GM12878 (cell line): ENCODE results near the gene EMP1. TPM values are rescaled to one million over a fixed set of nuclear protein-coding genes. Genes with fewer than 3 reads are reported as not detected.

Source experiments
- ATAC-seq: fragments of 200-7000 bp; cut with Tn5 transposase; 3 replicates; pipeline ENCODE4 v1.9.1; 2020; ENCODE audit warnings: mild to moderate bottlenecking, moderate library complexity
- BruUV-seq: library from RNA; stranded (reverse); fragments of 400-500 nt; replicated peaks from 2 replicates; lab custom pipeline; 2021; lab: Mats Ljungman, UMichigan
- CTCF ChIA-PET: fragments of 300-600 bp; sonication (Branson Sonifier 250); formaldehyde crosslinking; extraction: SDS; loops from one replicate; lab custom pipeline; 2021; ENCODE audit warnings: inconsistent platforms; lab: Yijun Ruan, JAX
- POLR2A ChIA-PET: fragments of 350-600 bp; formaldehyde crosslinking; extraction: SDS; loops from one replicate; lab custom pipeline; 2021; ENCODE audit warnings: inconsistent platforms; lab: Charles Lee
- RAD21 ChIA-PET: fragments of 300-600 bp; sonication (Branson Sonifier 250); formaldehyde crosslinking; loops from one replicate; lab custom pipeline; 2023; ENCODE audit warnings: antibody characterized with exemption; ENCODE audit not compliant: unreplicated experiment; lab: Charles Lee
- SMC1A ChIA-PET: fragments of 300-600 bp; sonication (Branson Sonifier 250); formaldehyde crosslinking; loops from one replicate; lab custom pipeline; 2023; ENCODE audit not compliant: unreplicated experiment, uncharacterized antibody; lab: Charles Lee
- DNase-seq: peaks from one replicate; pipeline ENCODE4 v3.0.0-alpha.2; 2011; ENCODE audit warnings: low read depth, low spot score
- FAIRE-seq: peaks from 3 replicates; lab custom pipeline; 2011; peaks lifted over from hg19 to GRCh38; lab: Jason Lieb, UNC
- H2AFZ ChIP-seq: 2 replicates; pipeline ENCODE4 v1.6.0; 2011; ENCODE audit warnings: low read depth, low read length, control low read depth; ENCODE audit not compliant: control insufficient read depth
- H3K27ac ChIP-seq: 2 replicates; pipeline ENCODE4 v1.5.1; 2011; ENCODE audit warnings: control low read depth; ENCODE audit not compliant: control insufficient read depth, insufficient read depth
- H3K27me3 ChIP-seq, 2 experiments: replicated peaks in 1 of 2; 2 replicates each; pipeline versions ENCODE4 v1.6.0 to v1.6.1; 2011; ENCODE audit warnings: low read length in 1 of 2; ENCODE audit not compliant: control insufficient read depth in 2 of 2, insufficient read depth in 2 of 2
- H3K36me3 ChIP-seq, 2 experiments: 2 replicates each; pipeline ENCODE4 v1.5.1; 2011; ENCODE audit warnings: low read length in 1 of 2; ENCODE audit not compliant: control insufficient read depth in 2 of 2, insufficient read depth in 2 of 2
- H3K4me1 ChIP-seq: 2 replicates; pipeline ENCODE4 v1.6.1; 2011; ENCODE audit warnings: mild to moderate bottlenecking, low read length, moderate library complexity, mixed read lengths; ENCODE audit not compliant: control insufficient read depth, insufficient read depth
- H3K4me2 ChIP-seq: 2 replicates; pipeline ENCODE4 v1.6.0; 2011; ENCODE audit warnings: control low read depth; ENCODE audit not compliant: control insufficient read depth, insufficient read depth
- H3K4me3 ChIP-seq: fragments of 200-600 bp; sonication (generic); 2 replicates; pipeline ENCODE4 v1.5.1; 2016
- H3K79me2 ChIP-seq: 2 replicates; pipeline ENCODE4 v1.6.0; 2011; ENCODE audit warnings: low read length; ENCODE audit not compliant: control insufficient read depth, insufficient read depth
- H3K9ac ChIP-seq: 2 replicates; pipeline ENCODE4 v1.8.0; 2011; ENCODE audit warnings: low read length, control low read depth, mixed read lengths; ENCODE audit not compliant: control insufficient read depth, insufficient read depth
- H3K9me3 ChIP-seq: replicated peaks from 3 replicates; pipeline ENCODE4 v1.5.1; 2011; ENCODE audit warnings: mild to moderate bottlenecking, low read length; ENCODE audit not compliant: control insufficient read depth, insufficient read depth
- H4K20me1 ChIP-seq: 2 replicates; pipeline ENCODE4 v1.6.0; 2011; ENCODE audit not compliant: control insufficient read depth, insufficient read depth
- BACH1 ChIP-seq: fragments of 450-650 bp; IDR thresholded peaks from 2 replicates; pipeline ENCODE4 v1.6.1; 2017; ENCODE audit warnings: mild to moderate bottlenecking, borderline replicate concordance
- EZH2 ChIP-seq: IDR thresholded peaks from 2 replicates; pipeline ENCODE4 v1.6.1; 2012; ENCODE audit warnings: low read depth, mild to moderate bottlenecking, control low read depth, inconsistent platforms, low read length, borderline replicate concordance; ENCODE audit not compliant: control insufficient read depth
- HDAC6 ChIP-seq: fragments of 200-600 bp; sonication (generic); IDR thresholded peaks from one replicate; pipeline ENCODE4 v1.8.0; 2017; ENCODE audit warnings: antibody characterized with exemption; ENCODE audit not compliant: unreplicated experiment
- MEF2B ChIP-seq: fragments of 450-650 bp; IDR thresholded peaks from 2 replicates; pipeline ENCODE4 v1.6.1; 2018; ENCODE audit warnings: mild to moderate bottlenecking, moderate library complexity; ENCODE audit not compliant: partially characterized antibody, poor library complexity, severe bottlenecking
- NR2F1 ChIP-seq: fragments of 450-650 bp; conservative IDR thresholded peaks from 2 replicates; pipeline ENCODE4 v1.6.1; 2017; ENCODE audit warnings: mild to moderate bottlenecking
- POLR2AphosphoS5 ChIP-seq: IDR thresholded peaks from 2 replicates; pipeline ENCODE4 v1.6.1; 2011; ENCODE audit warnings: mild to moderate bottlenecking, low read length, inconsistent platforms
- RAD21 ChIP-seq: IDR thresholded peaks from 2 replicates; pipeline ENCODE4 v1.6.1; 2011; ENCODE audit warnings: mild to moderate bottlenecking, low read depth, low read length, moderate library complexity; ENCODE audit not compliant: insufficient read depth
- SMAD1 ChIP-seq: fragments of 450-650 bp; IDR thresholded peaks from 2 replicates; pipeline ENCODE4 v1.6.1; 2018; ENCODE audit warnings: mild to moderate bottlenecking, low read depth; ENCODE audit not compliant: partially characterized antibody
- STAT3 ChIP-seq: IDR thresholded peaks from 2 replicates; pipeline ENCODE4 v1.6.1; 2011; ENCODE audit warnings: low read depth, low read length, improper control_type of control experiment
- TCF7 ChIP-seq: IDR thresholded peaks from 2 replicates; pipeline ENCODE4 v1.6.1; 2014; ENCODE audit warnings: antibody characterized with exemption, borderline replicate concordance
- ZNF217 ChIP-seq: fragments of 450-650 bp; IDR thresholded peaks from 2 replicates; pipeline ENCODE4 v1.6.1; 2017; ENCODE audit warnings: antibody characterized with exemption, mild to moderate bottlenecking
- ZNF384 ChIP-seq: IDR thresholded peaks from 2 replicates; pipeline ENCODE4 v1.6.1; 2012; ENCODE audit warnings: low read depth, mild to moderate bottlenecking, low read length, improper control_type of control experiment, borderline replicate concordance
- whole genome bisulfite sequencing: methylation state at CpG from one replicate; pipeline ENCODE4 v1.1.6; 2016; ENCODE audit warnings: low lambda C conversion rate; ENCODE audit not compliant: insufficient replicate concordance, insufficient coverage; ENCODE audit errors: missing lambda C conversion rate; 5-methylcytosine and 5-hydroxymethylcytosine counted together
- in situ Hi-C: fragments of 300-500 bp; cut with MboI; formaldehyde crosslinking; loops from 9 replicates; pipeline ENCODE4 v1.14.3; 2018; ENCODE audit warnings: mixed read lengths
- intact Hi-C: fragments of 100-400 bp; cut with micrococcal nuclease; formaldehyde crosslinking; loops from one replicate; pipeline ENCODE4 v1.14.2; 2022; ENCODE audit not compliant: unreplicated experiment
- polyA plus RNA-seq, 11 experiments: library from polyadenylated mRNA; depleted of rRNA in 4 of 11; unstranded in 6 of 11; stranded (reverse) in 5 of 11; fragments of >200 nt; fragmentation: Nextera tagmentation in 4 of 11; fragmentation: Illumina TruSeq in 1 of 11; extraction: Ambion mirVana in 4 of 11; extraction: Trizol in 1 of 11; gene quantifications; 1 replicate in 1 of 11; 2 replicates in 10 of 11; pipeline versions ENCODE4 v1.2.1 to v1.2.3, GENCODE V29; 2011 to 2016; ENCODE audit warnings: inconsistent platforms in 2 of 11, missing spikeins in 2 of 11, low read depth in 1 of 11
- total RNA-seq, 4 experiments: library from RNA; depleted of rRNA in 3 of 4; stranded (reverse); fragments of >200 nt in 3 of 4; fragmentation: Illumina TruSeq in 1 of 4; extraction: Trizol in 1 of 4; gene quantifications; 2 replicates each; pipeline versions ENCODE4 v1.2.1 to v1.2.3, GENCODE V29; 2013 to 2021
- TF ChIP-seq, protein P1 (sequence below): IDR thresholded peaks from 2 replicates; pipeline ENCODE4 v1.6.1; 2012; ENCODE audit warnings: improper control_type of control experiment, low read depth, low read length; ENCODE audit not compliant: insufficient replicate concordance

Gene EMP1
- total and polyA plus RNA-seq, 10 of the 15 experiments (the other 5 are each of a cell fraction or from before 2014, with no cell fraction given), result 0.09 to 0.90 (median 0.25) TPM; not detected in 1

DNA sequence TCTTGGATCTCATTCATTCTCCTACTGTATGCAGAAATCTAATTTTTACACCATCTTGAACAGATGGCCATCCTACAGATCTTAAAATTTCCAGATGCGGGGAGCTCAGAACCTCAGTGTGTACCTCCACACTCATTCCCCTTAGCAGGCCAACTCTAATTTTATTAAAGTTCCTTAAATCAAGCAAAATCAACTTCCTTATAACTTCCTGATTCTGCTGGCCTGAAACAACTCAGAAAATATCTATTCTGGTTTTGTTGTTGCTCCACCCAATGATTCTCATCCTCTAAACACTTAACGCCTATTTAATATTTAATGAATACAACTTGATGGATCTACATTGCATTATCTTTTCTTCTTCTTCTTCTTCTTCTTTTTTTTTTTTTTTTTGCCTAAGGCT lies 3.1 kb downstream of the EMP1 start:
- Histone ChIP-seq H4K20me1 (no peaks in the 10 kb centered on the region), H3K4me2 (no peak overlapping the region), H3K4me1 (no peaks in the 10 kb centered on the region), H3K27ac (no peak overlapping the region), H3K9ac (no peak overlapping the region), H3K79me2 (no peaks in the 10 kb centered on the region), H3K4me3 (no peak overlapping the region), H2AFZ (no peak overlapping the region), H3K9me3 (no peaks in the 10 kb centered on the region), H3K27me3 (peaks cover 4 to 16% of the 10 kb centered on the region in 2 experiments), H3K36me3 (no peaks in the 10 kb centered on the region)
- BruUV-seq, result no TSS peak
- in situ Hi-C loops, result no loop called here
- 53% methylated on average over 2 of the region's 2 CpGs for WGBS
- ChIA-PET CTCF (interaction anchor here (4.2 kb wide), 1 partner anchor 13 kb away, joined by 17 read pairs; no protein-coding TSS in a partner anchor), SMC1A (interaction anchor here (0.6 kb wide), 1 partner anchor 891 kb away, joined by 4 read pairs; no protein-coding TSS in a partner anchor), RAD21 (no interaction called here), POLR2A (no interaction called here)
- DNase-seq, result no peak
- TF ChIP-seq ZNF217 (no peak), HDAC6 (no peak), EZH2 (no peak)
- FAIRE-seq, result no peak
- no peak for ATAC-seq
- intact Hi-C loops, result no loop called here

DNA sequence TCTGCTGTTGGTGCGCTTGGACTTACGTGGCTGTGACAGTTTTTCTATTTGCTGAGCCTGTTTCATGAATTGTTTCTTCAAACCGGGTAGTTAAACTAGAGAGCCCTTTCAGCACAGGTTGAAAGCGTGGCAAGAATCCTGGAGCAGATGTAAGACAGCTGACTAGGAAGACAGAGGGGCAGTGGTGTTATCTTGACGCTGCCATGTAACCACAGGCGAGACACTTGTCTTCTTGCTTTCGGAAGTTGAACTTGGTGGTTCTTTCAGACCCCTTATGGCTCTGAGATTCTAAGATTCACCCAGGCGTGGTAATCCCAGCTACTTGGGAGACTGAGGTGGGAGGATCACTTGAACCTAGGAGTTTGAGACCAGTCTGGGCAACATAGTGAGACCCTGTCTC lies 4.3 kb downstream of the EMP1 start:
- H3K79me2 ChIP-seq, result no peaks in the 10 kb centered on the region
- H3K9ac ChIP-seq, result no peak overlapping the region
- no peak overlapping the region for H3K4me2 ChIP-seq
- peaks cover 4 to 14% of the 10 kb centered on the region in 2 experiments for H3K27me3 ChIP-seq
- intact Hi-C loops (loop anchor here (10.0 kb wide), 1 partner anchor 216 kb away; no protein-coding TSS in a partner anchor), in situ Hi-C loops (no loop called here)
- CTCF ChIA-PET, result interaction anchor here (4.2 kb wide), 1 partner anchor 11 kb away, joined by 17 read pairs; no protein-coding TSS in a partner anchor
- no peak overlapping the region for H2AFZ ChIP-seq
- SMC1A ChIA-PET, result no interaction called here
- ATAC-seq (no peak), FAIRE-seq (no peak), DNase-seq (no peak)
- RAD21 ChIA-PET, result no interaction called here
- no peaks in the 10 kb centered on the region for H3K4me1 ChIP-seq
- POLR2A ChIA-PET, result no interaction called here
- 41% methylated on average over 8 of the region's 8 CpGs for WGBS
- no TSS peak for BruUV-seq
- no peaks in the 10 kb centered on the region for H3K36me3 ChIP-seq
- no peak overlapping the region for H3K4me3 ChIP-seq
- H3K27ac ChIP-seq, result no peak overlapping the region
- H3K9me3 ChIP-seq, result no peaks in the 10 kb centered on the region
- no peaks in the 10 kb centered on the region for H4K20me1 ChIP-seq
- TF ChIP-seq TCF7 (no peak), ZNF384 (no peak), SMAD1 (no peak), RAD21 (no peak), NR2F1 (no peak), BACH1 (no peak), POLR2AphosphoS5 (no peak), STAT3 (no peak), MEF2B (no peak)
- TF ChIP-seq, protein P1, sequence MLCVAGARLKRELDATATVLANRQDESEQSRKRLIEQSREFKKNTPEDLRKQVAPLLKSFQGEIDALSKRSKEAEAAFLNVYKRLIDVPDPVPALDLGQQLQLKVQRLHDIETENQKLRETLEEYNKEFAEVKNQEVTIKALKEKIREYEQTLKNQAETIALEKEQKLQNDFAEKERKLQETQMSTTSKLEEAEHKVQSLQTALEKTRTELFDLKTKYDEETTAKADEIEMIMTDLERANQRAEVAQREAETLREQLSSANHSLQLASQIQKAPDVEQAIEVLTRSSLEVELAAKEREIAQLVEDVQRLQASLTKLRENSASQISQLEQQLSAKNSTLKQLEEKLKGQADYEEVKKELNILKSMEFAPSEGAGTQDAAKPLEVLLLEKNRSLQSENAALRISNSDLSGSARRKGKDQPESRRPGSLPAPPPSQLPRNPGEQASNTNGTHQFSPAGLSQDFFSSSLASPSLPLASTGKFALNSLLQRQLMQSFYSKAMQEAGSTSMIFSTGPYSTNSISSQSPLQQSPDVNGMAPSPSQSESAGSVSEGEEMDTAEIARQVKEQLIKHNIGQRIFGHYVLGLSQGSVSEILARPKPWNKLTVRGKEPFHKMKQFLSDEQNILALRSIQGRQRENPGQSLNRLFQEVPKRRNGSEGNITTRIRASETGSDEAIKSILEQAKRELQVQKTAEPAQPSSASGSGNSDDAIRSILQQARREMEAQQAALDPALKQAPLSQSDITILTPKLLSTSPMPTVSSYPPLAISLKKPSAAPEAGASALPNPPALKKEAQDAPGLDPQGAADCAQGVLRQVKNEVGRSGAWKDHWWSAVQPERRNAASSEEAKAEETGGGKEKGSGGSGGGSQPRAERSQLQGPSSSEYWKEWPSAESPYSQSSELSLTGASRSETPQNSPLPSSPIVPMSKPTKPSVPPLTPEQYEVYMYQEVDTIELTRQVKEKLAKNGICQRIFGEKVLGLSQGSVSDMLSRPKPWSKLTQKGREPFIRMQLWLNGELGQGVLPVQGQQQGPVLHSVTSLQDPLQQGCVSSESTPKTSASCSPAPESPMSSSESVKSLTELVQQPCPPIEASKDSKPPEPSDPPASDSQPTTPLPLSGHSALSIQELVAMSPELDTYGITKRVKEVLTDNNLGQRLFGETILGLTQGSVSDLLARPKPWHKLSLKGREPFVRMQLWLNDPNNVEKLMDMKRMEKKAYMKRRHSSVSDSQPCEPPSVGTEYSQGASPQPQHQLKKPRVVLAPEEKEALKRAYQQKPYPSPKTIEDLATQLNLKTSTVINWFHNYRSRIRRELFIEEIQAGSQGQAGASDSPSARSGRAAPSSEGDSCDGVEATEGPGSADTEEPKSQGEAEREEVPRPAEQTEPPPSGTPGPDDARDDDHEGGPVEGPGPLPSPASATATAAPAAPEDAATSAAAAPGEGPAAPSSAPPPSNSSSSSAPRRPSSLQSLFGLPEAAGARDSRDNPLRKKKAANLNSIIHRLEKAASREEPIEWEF, result no peak
